C4-2B (cell line): Measurements from ENCODE around the gene DYNLT2.

ENCODE experiments used
- CTCF ChIP-seq: fragments of 450-650 bp; conservative IDR thresholded peaks from 2 replicates; pipeline ENCODE4 v1.5.1; 2017; ENCODE audit warnings: mild to moderate bottlenecking
- ZFX ChIP-seq: fragments of 450-650 bp; IDR thresholded peaks from 2 replicates; pipeline ENCODE4 v1.6.1; 2017

- TF ChIP-seq ZFX (no peak), CTCF (no peak)
Observed at GRCh38 chr6:169691260-169691659, 60.1 kb downstream of the DYNLT2 start.
